C4-2B (cell line): ENCODE results near the gene BLID.

Experiments
- H3K27ac ChIP-seq: fragments of 450-650 bp; 2 replicates; pipeline ENCODE4 v1.5.1; 2017
- ZFX ChIP-seq: fragments of 450-650 bp; IDR thresholded peaks from 2 replicates; pipeline ENCODE4 v1.6.1; 2017
- TF ChIP-seq, protein P1 (sequence below): fragments of 450-650 bp; conservative IDR thresholded peaks from 2 replicates; pipeline ENCODE4 v1.5.1; 2017; ENCODE audit warnings: mild to moderate bottlenecking

BLID gene

DNA sequence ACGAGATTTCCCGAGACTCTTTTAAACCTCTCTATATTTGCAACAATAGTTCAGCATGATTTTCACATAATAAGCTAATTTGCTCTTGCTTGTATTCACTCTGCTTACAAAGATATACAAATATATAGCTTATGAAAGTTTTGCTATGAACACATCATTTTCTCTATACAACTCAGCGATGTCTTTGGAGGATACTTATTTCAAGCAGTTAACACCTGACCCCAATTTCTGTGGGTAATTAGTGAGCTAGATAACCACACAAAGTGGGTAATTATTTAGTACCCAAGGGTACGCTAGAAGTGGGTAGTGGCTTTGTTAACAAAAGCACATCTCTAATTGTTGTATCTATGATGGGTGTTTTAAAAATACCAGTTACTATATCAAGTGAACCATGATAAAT, 12.3 kb downstream of the BLID start:
- H3K27ac ChIP-seq = no peak overlapping the region
- TF ChIP-seq, protein P1, sequence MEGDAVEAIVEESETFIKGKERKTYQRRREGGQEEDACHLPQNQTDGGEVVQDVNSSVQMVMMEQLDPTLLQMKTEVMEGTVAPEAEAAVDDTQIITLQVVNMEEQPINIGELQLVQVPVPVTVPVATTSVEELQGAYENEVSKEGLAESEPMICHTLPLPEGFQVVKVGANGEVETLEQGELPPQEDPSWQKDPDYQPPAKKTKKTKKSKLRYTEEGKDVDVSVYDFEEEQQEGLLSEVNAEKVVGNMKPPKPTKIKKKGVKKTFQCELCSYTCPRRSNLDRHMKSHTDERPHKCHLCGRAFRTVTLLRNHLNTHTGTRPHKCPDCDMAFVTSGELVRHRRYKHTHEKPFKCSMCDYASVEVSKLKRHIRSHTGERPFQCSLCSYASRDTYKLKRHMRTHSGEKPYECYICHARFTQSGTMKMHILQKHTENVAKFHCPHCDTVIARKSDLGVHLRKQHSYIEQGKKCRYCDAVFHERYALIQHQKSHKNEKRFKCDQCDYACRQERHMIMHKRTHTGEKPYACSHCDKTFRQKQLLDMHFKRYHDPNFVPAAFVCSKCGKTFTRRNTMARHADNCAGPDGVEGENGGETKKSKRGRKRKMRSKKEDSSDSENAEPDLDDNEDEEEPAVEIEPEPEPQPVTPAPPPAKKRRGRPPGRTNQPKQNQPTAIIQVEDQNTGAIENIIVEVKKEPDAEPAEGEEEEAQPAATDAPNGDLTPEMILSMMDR = no peak
- TF ChIP-seq ZFX = no peak

DNA sequence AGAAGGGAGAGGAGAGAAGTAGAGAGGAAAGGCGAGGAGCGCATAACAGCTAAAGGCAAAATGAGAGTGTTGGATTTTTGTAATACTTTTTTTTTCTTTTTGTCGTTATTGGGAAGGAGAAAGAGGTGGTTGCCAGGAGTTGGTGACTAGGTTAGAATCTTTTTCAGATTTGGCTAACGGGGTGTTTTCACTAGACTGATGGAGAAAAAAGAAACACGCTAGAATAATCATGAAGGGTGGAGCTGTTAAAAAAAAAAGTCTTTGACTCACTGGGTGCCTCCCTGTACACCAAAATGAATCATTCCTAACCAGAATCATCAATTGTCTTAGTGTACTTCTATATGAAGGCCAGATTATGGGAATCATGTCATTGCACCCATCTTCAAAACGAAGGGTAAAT, 12.7 kb downstream of the BLID start:
- no peak overlapping the region for H3K27ac ChIP-seq
- TF ChIP-seq, protein P1 = no peak
- TF ChIP-seq ZFX = no peak

DNA sequence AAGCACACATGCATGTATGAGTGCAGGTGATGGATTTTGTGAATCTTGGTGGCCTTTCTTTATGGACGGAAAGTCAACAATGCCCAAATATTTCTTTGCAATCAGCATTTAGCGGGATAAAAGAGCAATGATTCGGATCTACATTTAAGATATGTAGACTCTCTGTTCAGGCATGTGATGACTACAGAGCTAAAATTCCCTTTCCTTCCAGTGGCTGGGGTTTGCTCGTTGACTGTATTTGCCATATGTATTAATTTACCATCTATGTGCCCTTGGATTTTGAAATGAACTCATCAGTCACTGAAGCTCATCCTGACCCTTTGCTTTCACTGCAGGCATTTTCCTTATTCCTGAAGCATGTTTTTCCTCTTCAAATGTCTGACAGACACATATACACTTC, 13.6 kb downstream of the BLID start:
- TF ChIP-seq, protein P1 = no peak
- no peak for TF ChIP-seq ZFX
- H3K27ac ChIP-seq = no peak overlapping the region

DNA sequence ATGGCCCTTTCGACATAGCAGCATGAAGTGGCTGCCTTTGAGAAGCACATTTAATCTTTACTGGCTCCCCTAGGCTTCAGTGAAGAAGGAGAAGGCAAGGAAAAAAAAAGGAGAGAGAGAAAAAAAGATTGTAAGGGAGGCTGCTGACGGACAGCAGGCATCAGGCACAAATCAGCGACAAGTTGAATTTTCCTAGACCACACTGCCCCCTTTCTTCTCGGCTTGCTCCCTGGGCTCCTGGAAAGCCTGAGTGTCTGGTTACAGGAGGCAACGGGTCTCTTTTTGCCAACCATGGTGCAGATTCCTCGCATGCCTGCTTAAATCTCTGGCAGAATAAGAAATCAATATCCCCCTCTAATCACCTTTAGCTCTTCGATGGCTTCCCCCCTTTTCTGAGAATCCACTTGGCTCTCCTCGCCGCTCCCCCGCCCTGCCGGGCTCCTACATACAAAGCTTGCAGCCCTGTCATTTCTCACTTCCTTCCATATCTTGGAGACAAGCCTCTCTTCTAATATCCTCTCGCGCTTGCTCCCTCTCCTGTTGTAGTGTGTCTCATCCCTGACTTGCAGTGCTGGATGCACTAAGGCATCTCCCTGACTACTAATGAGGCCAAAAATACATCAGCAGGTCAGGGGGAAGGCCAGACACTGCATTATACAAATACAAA, 14.3 kb downstream of the BLID start:
- no peak overlapping the region for H3K27ac ChIP-seq
- no peak for TF ChIP-seq ZFX
- TF ChIP-seq, protein P1 = 0 out of 2 replicates have a peak, but pooled peaks have one; percentile 6

DNA sequence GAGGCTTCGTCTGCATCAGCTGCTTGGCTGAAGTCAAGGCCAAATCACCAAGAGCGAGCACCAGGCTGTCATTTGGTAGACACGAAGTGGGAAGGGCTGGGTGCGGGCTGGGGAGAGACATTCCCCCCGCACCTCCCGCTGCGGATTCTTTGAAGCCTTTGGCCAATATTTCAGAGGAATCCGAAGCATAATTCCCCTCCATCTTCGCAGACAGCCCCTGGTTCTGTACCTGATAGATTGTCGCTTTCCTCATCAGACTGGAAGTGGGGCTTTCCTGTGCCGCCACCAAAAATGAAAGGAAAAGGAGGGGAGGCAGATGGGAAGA, 15.3 kb downstream of the BLID start:
- no peak overlapping the region for H3K27ac ChIP-seq
- TF ChIP-seq ZFX = no peak
- TF ChIP-seq, protein P1 = no peak

DNA sequence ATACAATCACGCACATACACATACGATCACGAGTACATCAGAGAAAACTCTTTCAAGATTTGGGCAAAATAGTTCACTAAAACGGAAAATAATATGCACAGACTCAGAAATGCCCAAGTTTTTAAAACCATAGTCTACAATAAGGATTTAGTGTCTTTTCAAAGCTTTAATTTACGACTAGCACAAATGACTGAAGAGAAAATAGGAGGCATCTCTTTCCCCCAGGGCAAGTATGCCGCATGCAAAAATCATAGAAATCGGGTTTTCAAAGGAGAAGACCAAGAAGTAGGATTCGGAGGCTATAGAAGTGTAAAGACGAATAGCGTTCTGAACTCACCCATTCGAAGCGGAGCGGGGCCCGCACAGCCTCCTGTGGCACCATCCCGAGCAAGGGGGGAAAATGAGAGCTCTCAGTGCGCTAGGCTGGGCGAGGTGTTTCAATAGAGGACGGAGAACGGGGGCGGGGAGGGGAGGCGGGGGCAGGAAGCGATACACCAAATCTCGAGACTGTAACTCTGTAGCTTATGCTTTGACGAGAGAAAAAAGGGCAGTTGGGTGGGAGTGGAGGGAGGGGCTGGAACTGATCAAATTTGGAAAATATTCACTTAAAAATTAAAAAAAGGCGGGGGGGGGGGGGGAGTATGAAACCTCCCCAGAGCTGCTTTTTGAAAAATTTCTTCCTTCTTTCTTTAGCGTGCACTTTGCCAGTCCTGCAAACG, 15.8 kb downstream of the BLID start:
- no peak overlapping the region for H3K27ac ChIP-seq
- TF ChIP-seq, protein P1 = no peak

DNA sequence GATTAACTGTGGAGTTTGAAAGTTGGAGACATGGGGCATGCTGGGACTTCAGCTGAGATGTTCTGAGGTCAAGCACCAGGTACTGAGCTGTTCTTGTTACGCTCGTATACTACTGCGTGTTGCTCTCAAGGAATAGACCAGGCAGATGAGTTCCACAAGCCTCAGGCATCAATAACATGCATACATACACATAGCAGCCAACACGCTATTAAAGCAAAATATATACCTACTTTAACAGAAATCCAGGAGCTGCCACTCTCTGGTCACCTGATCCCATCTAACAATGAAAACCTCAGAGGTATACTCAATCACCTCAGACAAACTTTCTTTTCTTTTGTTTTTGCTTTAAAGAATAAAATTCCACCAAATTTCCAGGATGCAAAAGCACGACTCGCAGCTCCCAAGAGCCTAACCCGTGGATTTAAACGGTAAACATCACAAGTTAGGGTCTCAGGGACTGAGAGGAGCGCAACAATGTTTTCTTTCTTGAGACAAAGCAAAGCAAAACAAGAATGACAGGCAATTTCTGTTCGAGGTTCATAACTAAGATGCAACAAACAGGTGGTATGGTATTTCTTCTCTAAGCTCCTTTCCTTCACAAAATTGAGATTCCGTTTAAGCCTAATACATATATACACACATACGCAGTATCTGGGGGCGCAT, 16.5 kb downstream of the BLID start:
- TF ChIP-seq, protein P1 = no peak
- H3K27ac ChIP-seq = no peak overlapping the region
